H1 (cell line): Measurements from ENCODE around the gene ME3. TPM values are rescaled to one million over a fixed set of nuclear protein-coding genes. Genes with fewer than 3 reads are reported as not detected.

Experiments used
- CTCF ChIA-PET: fragments of 300-600 bp; sonication (Branson Sonifier 250); formaldehyde crosslinking; loops from one replicate; lab custom pipeline; 2021; ENCODE audit not compliant: partially characterized antibody; lab: Charles Lee
- POLR2A ChIA-PET: fragments of 300-600 bp; sonication (Branson Sonifier 250); formaldehyde crosslinking; loops from one replicate; lab custom pipeline; 2021; ENCODE audit warnings: inconsistent platforms; ENCODE audit not compliant: partially characterized antibody; lab: Charles Lee
- DNase-seq, 2 experiments: peaks; one replicate each; pipeline versions ENCODE4 v3.0.0 to v3.0.0-alpha.2; 2010 to 2022; ENCODE audit warnings: low spot score in 2 of 2, low read depth in 1 of 2, mixed read lengths in 1 of 2
- FAIRE-seq: peaks from 2 replicates; lab custom pipeline; 2011; peaks lifted over from hg19 to GRCh38; lab: Jason Lieb, UNC
- H2AFZ ChIP-seq: 2 replicates; pipeline ENCODE4 v1.8.1; 2012; ENCODE audit warnings: low read length, inconsistent platforms
- H2AK5ac ChIP-seq: 2 replicates; pipeline ENCODE4 v1.6.1; 2013; ENCODE audit warnings: low read depth, low read length
- H2BK120ac ChIP-seq: replicated peaks from 2 replicates; pipeline ENCODE3; 2013; ENCODE audit warnings: low read depth, low read length, inconsistent platforms
- H2BK12ac ChIP-seq: 2 replicates; pipeline ENCODE4 v1.6.1; 2013; ENCODE audit warnings: low read depth, low read length
- H2BK15ac ChIP-seq: 2 replicates; pipeline ENCODE4 v1.6.1; 2013; ENCODE audit warnings: low read length
- H2BK20ac ChIP-seq: 2 replicates; pipeline ENCODE4 v1.6.1; 2013; ENCODE audit warnings: low read length
- H2BK5ac ChIP-seq: 2 replicates; pipeline ENCODE4 v1.6.1; 2013; ENCODE audit warnings: low read depth, low read length
- H3K14ac ChIP-seq: 2 replicates; pipeline ENCODE4 v1.6.1; 2013; ENCODE audit warnings: inconsistent platforms; ENCODE audit not compliant: insufficient read length
- H3K18ac ChIP-seq: 2 replicates; pipeline ENCODE4 v1.6.1; 2013; ENCODE audit warnings: low read length; ENCODE audit errors: extremely low read depth
- H3K23ac ChIP-seq: 2 replicates; pipeline ENCODE4 v1.6.1; 2013; ENCODE audit warnings: inconsistent platforms; ENCODE audit not compliant: insufficient read length
- H3K23me2 ChIP-seq: 2 replicates; pipeline ENCODE4 v1.6.1; 2013; ENCODE audit warnings: low read depth, low read length
- H3K27ac ChIP-seq: 2 replicates; pipeline ENCODE4 v1.6.1; 2011; ENCODE audit warnings: low read depth, low read length, inconsistent platforms
- H3K27me3 ChIP-seq, 4 experiments: replicated peaks in 1 of 4; 1 replicate in 1 of 4; 2 replicates in 3 of 4; pipeline versions ENCODE4 v1.6.1 to v1.8.1; 2011 to 2013; ENCODE audit warnings: low read length in 3 of 4, mild to moderate bottlenecking in 3 of 4, inconsistent platforms in 2 of 4, mixed read lengths in 2 of 4, moderate library complexity in 1 of 4; ENCODE audit not compliant: control insufficient read depth in 3 of 4, insufficient read depth in 3 of 4; ENCODE audit errors: extremely low read depth in 1 of 4
- H3K36me3 ChIP-seq, 4 experiments: 2 replicates each; pipeline versions ENCODE4 v1.6.1 to v1.8.1; 2011 to 2013; ENCODE audit warnings: mild to moderate bottlenecking in 4 of 4, low read length in 3 of 4, moderate library complexity in 2 of 4, control low read depth in 1 of 4, inconsistent platforms in 1 of 4; ENCODE audit not compliant: insufficient read depth in 4 of 4, control insufficient read depth in 2 of 4
- H3K4ac ChIP-seq: replicated peaks from 2 replicates; pipeline ENCODE3; 2013; ENCODE audit warnings: low read length, low read depth, mixed read lengths, inconsistent platforms; ENCODE audit not compliant: insufficient read length
- H3K4me1 ChIP-seq, 4 experiments: replicated peaks in 1 of 4; 1 replicate in 1 of 4; 2 replicates in 3 of 4; pipeline versions ENCODE4 v1.6.1 to v1.8.1; 2011 to 2013; ENCODE audit warnings: low read length in 3 of 4, inconsistent platforms in 2 of 4, mixed read lengths in 1 of 4; ENCODE audit not compliant: insufficient read depth in 4 of 4, control insufficient read depth in 3 of 4
- H3K4me2 ChIP-seq, 2 experiments: 2 replicates each; pipeline versions ENCODE4 v1.6.1 to v1.8.1; 2011 to 2013; ENCODE audit warnings: low read depth in 2 of 2, low read length in 2 of 2, control low read depth in 1 of 2, inconsistent platforms in 1 of 2, mild to moderate bottlenecking in 1 of 2; ENCODE audit not compliant: insufficient read depth in 1 of 2
- H3K4me3 ChIP-seq, 4 experiments: fragments of 200-600, 300-600 bp in 1 of 4; sonication (generic), shearing (Covaris generic), sonication (Bioruptor Twin) in 1 of 4; 2 replicates each; pipeline versions ENCODE4 v1.5.1 to v1.8.1; 2011 to 2016; ENCODE audit warnings: low read length in 4 of 4, low read depth in 3 of 4, control low read depth in 2 of 4, inconsistent platforms in 2 of 4, mild to moderate bottlenecking in 2 of 4, mixed read lengths in 1 of 4, moderate library complexity in 1 of 4; ENCODE audit not compliant: insufficient read depth in 2 of 4; ENCODE audit errors: extremely low read depth in 1 of 4
- H3K56ac ChIP-seq: replicated peaks from 2 replicates; pipeline ENCODE3; 2013; ENCODE audit warnings: low read depth, mild to moderate bottlenecking, mixed read lengths, low read length, inconsistent platforms; ENCODE audit not compliant: insufficient read length
- H3K79me1 ChIP-seq: 2 replicates; pipeline ENCODE4 v1.6.1; 2013; ENCODE audit warnings: low read depth, low read length, control low read depth
- H3K79me2 ChIP-seq, 2 experiments: 2 replicates each; pipeline versions ENCODE4 v1.6.1 to v1.8.1; 2012 to 2013; ENCODE audit warnings: low read length in 2 of 2, mild to moderate bottlenecking in 2 of 2, inconsistent platforms in 1 of 2; ENCODE audit not compliant: insufficient read depth in 2 of 2, control insufficient read depth in 1 of 2
- H3K9ac ChIP-seq, 4 experiments: replicated peaks in 1 of 4; 1 replicate in 1 of 4; 2 replicates in 3 of 4; pipeline versions ENCODE4 v1.6.1 to v1.8.1; 2011 to 2013; ENCODE audit warnings: low read depth in 3 of 4, low read length in 3 of 4, control low read depth in 2 of 4, mild to moderate bottlenecking in 2 of 4, moderate library complexity in 2 of 4, inconsistent platforms in 1 of 4; ENCODE audit errors: extremely low read depth in 1 of 4
- H3K9me3 ChIP-seq, 2 experiments: 2 replicates each; pipeline versions ENCODE4 v1.6.1 to v1.8.1; 2012 to 2013; ENCODE audit warnings: mild to moderate bottlenecking in 2 of 2, moderate library complexity in 2 of 2, control low read depth in 1 of 2, inconsistent platforms in 1 of 2, low read depth in 1 of 2, low read length in 1 of 2, mixed read lengths in 1 of 2; ENCODE audit not compliant: insufficient read depth in 2 of 2
- H4K20me1 ChIP-seq, 2 experiments: replicated peaks in 1 of 2; 2 replicates each; pipeline versions ENCODE3 to v1.8.1; 2011 to 2013; ENCODE audit warnings: inconsistent platforms in 2 of 2, low read length in 2 of 2, mild to moderate bottlenecking in 1 of 2; ENCODE audit not compliant: insufficient read depth in 2 of 2, control insufficient read depth in 1 of 2
- H4K5ac ChIP-seq: 2 replicates; pipeline ENCODE4 v1.6.1; 2013; ENCODE audit warnings: low read length, low read depth, mixed read lengths, inconsistent platforms; ENCODE audit not compliant: insufficient read length
- H4K8ac ChIP-seq: 2 replicates; pipeline ENCODE4 v1.8.0; 2013; ENCODE audit warnings: mild to moderate bottlenecking, moderate library complexity, low read length, inconsistent platforms; ENCODE audit not compliant: insufficient read depth; ENCODE audit errors: extremely low read depth
- H4K91ac ChIP-seq: replicated peaks from 2 replicates; pipeline ENCODE3; 2013; ENCODE audit warnings: low read length, mixed read lengths, inconsistent platforms; ENCODE audit not compliant: insufficient read length
- CHD1 ChIP-seq: IDR thresholded peaks from 2 replicates; pipeline ENCODE4 v1.6.1; 2012; ENCODE audit warnings: low read depth, low read length, improper control_type of control experiment
- KDM1A ChIP-seq: fragments of 200-600, 300-600 bp; sonication (generic); IDR thresholded peaks from 2 replicates; pipeline ENCODE4 v1.7.1; 2016; ENCODE audit warnings: mild to moderate bottlenecking, low read length, borderline replicate concordance
- RAD21 ChIP-seq, 2 experiments: IDR thresholded peaks in 1 of 2; conservative IDR thresholded peaks in 1 of 2; 2 replicates each; pipeline ENCODE4 v1.6.1; 2011; ENCODE audit warnings: low read depth in 2 of 2, low read length in 2 of 2, improper control_type of control experiment in 1 of 2, inconsistent platforms in 1 of 2, mild to moderate bottlenecking in 1 of 2, moderate library complexity in 1 of 2
- RBBP5 ChIP-seq: IDR thresholded peaks from 2 replicates; pipeline ENCODE4 v1.7.1; 2012; ENCODE audit warnings: low read depth, mild to moderate bottlenecking, inconsistent platforms, low read length, moderate library complexity, borderline replicate concordance
- RXRA ChIP-seq: IDR thresholded peaks from 2 replicates; pipeline ENCODE4 v1.6.1; 2011; ENCODE audit warnings: low read depth, mild to moderate bottlenecking, low read length, moderate library complexity; ENCODE audit not compliant: insufficient read depth
- TAF7 ChIP-seq: optimal IDR thresholded peaks from 2 replicates; pipeline ENCODE3; 2011; ENCODE audit warnings: low read depth, mild to moderate bottlenecking, inconsistent platforms, low read length, moderate library complexity, borderline replicate concordance
- YY1 ChIP-seq: IDR thresholded peaks from 2 replicates; pipeline ENCODE4 v1.6.1; 2011; ENCODE audit warnings: low read depth, mild to moderate bottlenecking, low read length
- polyA plus RNA-seq, 7 experiments: library from polyadenylated mRNA; depleted of rRNA in 3 of 7; stranded (reverse) in 5 of 7; unstranded in 2 of 7; fragments of >200 nt in 5 of 7; fragments of 200-250 nt in 2 of 7; gene quantifications; 1 replicate in 5 of 7; 2 replicates in 1 of 7; 4 replicates in 1 of 7; pipeline versions ENCODE4 v1.2.1 to v1.2.3, GENCODE V29; 2011 to 2013; ENCODE audit warnings: missing spikeins in 2 of 7, mixed read lengths in 2 of 7
- total RNA-seq: library from RNA; stranded (reverse); fragmentation: NEBNext Ultra II Directional; extraction: Animal tissue kit (Norgen Biotek cat#: 25700); gene quantifications from 2 replicates; pipeline ENCODE4 v1.2.1, GENCODE V29; 2021
- TF ChIP-seq, protein P1 (sequence below): IDR thresholded peaks from 2 replicates; pipeline ENCODE4 v1.6.1; 2012; ENCODE audit warnings: inconsistent platforms

ME3 gene
- total and polyA plus RNA-seq, 2 of the 8 experiments (the other 6 are each of a cell fraction or from before 2014, with no cell fraction given): 1.5 to 2.8 TPM

DNA sequence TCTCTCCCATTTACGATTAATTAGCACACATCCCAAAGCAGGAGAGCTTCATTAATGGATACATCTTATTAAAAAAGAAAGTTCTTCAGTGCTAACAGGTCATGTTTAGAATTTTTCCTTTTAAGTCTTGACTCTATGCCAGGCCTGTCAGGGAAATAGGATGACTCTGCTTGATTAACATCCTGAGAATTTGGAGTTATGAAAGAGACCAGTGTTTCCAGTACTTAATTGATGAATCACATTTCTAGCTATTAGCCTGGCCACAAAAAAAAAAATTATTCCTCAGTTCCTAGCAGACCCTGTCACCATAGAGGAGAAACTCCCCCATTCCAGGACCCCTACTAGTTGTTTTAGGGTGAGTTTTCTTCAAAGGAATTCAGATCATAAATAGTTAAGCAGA lies 23.6 kb upstream of the ME3 start (continued):
- no peak for TF ChIP-seq KDM1A

DNA sequence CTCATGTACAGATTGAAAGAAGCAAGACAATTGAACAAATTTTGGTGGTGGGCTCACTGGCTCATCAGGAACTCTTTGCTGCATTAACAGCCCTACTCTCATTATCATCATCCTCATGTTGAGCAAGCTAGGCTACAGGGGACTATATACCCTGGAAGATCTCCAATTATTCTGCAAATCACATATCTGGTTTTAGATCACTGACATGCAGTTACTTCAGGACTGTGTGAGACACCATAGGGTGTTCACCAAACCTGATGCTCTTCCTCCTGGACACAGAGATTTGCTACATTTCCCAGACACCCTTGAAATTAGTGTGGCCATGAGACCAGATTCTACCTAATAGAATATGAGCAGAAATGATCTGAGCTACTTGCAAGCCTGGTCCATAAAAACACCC lies 23.0 kb upstream of the ME3 start:
- H3K27ac ChIP-seq: no peak overlapping the region
- H3K4me1 ChIP-seq: no peaks in the 10 kb centered on the region
- H2BK5ac ChIP-seq: no peak overlapping the region
- CTCF ChIA-PET: interaction anchor here (1.1 to 1.5 kb wide), 6 partner anchors 15 to 335 kb away, joined by 3 to 5 read pairs (median 4); no protein-coding TSS in a partner anchor
- no peak overlapping the region for H3K4ac ChIP-seq
- H3K14ac ChIP-seq: no peak overlapping the region
- H4K91ac ChIP-seq: no peak overlapping the region
- H3K79me1 ChIP-seq: no peaks in the 10 kb centered on the region
- no peak overlapping the region for H3K4me3 ChIP-seq
- H4K20me1 ChIP-seq: no peaks in the 10 kb centered on the region
- no peak for FAIRE-seq
- H2BK15ac ChIP-seq: no peak overlapping the region
- H2AFZ ChIP-seq: no peak overlapping the region
- H4K5ac ChIP-seq: no peak overlapping the region
- no peaks in the 10 kb centered on the region for H3K79me2 ChIP-seq
- H3K9ac ChIP-seq: no peak overlapping the region
- no peak for DNase-seq
- TF ChIP-seq RBBP5: no peak
- TF ChIP-seq YY1: no peak
- TF ChIP-seq CHD1: no peak
- TF ChIP-seq, protein P1, sequence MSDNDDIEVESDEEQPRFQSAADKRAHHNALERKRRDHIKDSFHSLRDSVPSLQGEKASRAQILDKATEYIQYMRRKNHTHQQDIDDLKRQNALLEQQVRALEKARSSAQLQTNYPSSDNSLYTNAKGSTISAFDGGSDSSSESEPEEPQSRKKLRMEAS: no peak
- no peak for TF ChIP-seq RXRA
- no peak for TF ChIP-seq RAD21 (IDR thresholded peaks at IDR 0.05 in 1 of 2, conservative IDR thresholded peaks at IDR 0.05 in 1 of 2; ENCODE audit: low read depth in 2 of 2, low read length in 2 of 2)
- no peak for TF ChIP-seq TAF7
- no peak overlapping the region for H2BK12ac ChIP-seq
- no peak overlapping the region for H2BK120ac ChIP-seq
- H3K4me2 ChIP-seq: no peak overlapping the region
- H2AK5ac ChIP-seq: no peak overlapping the region
- H3K27me3 ChIP-seq: no peaks in the 10 kb centered on the region
- no peaks in the 10 kb centered on the region for H3K9me3 ChIP-seq
- no peak overlapping the region for H4K8ac ChIP-seq
- no peak overlapping the region for H3K18ac ChIP-seq
- no peaks in the 10 kb centered on the region; the same call in 1 of the 2 replicates for H3K23me2 ChIP-seq
- H3K36me3 ChIP-seq: no peaks in the 10 kb centered on the region
- no peak overlapping the region for H3K56ac ChIP-seq
- H2BK20ac ChIP-seq: no peak overlapping the region
- POLR2A ChIA-PET: no interaction called here
- no peak overlapping the region for H3K23ac ChIP-seq
